ENCODE results near the gene LAMA2.

Gene LAMA2

GRCh38 chr6:129312880-129313279 lies 429.9 kb downstream of the LAMA2 start:
- DNase-seq (ENCODE audit: low read depth) = no peak

GRCh38 chr6:129314575-129314974 lies 431.6 kb downstream of the LAMA2 start:
- no peak for DNase-seq (ENCODE audit: low read depth)

DNA sequence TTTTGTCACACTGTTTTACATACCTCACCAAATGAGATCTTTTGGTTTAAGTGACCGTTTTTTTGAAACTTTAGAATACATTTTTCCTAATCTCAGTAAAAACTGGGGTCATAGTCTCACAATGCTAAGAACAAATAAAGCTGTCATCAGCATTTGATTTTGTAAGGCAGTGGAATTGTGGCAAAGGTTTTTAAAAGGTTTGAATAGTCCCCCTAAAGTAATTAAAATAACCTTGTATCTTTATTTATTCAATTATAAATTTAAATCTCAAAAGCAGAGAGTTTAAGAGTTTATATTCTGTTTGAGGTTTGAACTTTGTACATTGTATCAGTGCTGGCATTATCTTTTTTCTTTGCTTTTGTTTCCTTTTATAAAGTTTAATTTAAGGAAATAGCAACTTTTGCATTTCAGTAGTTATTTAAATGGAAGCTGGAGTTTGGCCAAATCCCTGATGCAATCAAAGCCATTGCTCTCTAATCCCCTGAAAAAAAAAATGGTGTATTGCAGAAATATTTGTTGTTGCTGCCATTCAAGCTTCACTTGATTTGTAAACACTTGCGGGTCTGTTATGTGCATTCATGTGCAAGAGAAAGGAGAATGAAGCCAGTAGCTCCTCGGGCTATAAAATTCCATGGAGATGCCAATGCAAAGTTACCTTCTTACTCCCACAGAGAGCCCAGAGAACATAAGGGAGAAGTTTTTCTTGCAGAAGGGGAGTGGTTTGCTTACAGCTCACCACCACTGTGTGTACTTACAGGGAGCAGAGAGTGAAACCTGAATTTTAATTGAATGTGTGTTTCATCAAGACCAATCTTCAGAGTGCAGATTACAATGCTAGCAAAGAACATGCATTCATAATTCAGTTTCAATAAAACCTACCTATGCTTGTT lies 435.2 kb downstream of the LAMA2 start:
- no peak for DNase-seq (ENCODE audit: low read depth)

- DNase-seq (ENCODE audit: low read depth) = no peak
Observed at GRCh38 chr6:129320892-129321291, 438.0 kb downstream of the LAMA2 start.

DNA sequence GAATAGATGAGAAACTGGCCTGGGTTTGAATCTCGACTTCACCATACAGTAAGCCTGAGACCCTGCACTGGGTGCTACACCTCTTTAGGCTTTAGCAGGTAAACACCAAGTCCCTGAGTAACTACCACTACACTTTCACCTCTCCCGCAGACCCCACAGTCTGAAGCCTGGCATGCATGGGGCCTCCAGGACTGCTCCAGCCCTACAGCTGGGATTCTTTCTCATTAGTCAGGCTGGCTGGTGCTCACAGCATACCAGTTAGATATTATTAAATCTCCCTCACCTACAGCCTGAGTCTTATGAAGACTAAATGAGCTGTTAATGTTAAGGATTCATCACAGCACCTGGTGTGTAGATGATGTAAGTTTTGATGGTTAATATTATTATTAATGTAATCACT lies 438.4 kb downstream of the LAMA2 start:
- DNase-seq (ENCODE audit: low read depth) = no peak

DNA sequence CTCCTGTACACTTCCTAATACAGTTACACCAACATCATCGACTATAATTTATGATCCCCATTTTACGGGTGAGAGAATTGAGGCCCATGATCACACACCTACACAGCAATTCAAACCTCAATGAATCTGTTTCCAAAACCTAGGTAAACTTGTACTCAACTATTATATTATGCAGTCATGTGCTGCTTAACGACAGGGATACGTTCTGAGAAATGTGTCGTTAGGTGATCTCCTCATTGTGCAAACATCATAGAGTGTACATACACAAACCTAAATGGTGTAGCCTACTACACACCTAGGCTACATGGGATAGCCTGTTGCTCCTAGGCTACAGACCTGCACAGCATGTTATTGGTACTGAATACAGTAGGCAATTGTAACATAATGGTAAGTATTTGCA lies 441.4 kb downstream of the LAMA2 start:
- DNase-seq (ENCODE audit: low read depth) = no peak

DNA sequence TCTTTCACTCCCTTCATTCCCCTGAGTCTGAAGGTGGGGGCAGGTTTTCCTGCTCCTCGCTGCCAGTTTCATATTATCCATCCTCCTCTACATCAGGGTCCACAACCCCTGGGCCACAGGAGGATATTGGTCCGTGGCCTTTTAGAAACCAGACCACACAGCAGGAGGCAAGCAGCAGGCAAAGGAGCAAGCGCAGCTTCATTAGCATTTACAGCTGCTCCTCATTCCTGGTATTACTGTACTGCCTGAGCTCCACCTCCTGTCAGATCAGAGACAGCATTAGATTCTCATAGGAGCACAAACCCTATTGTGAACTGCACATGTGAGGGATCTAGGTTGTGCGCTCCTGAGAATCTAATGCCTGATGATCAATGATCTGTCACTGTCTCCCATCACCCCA lies 446.7 kb downstream of the LAMA2 start:
- no peak for DNase-seq (ENCODE audit: low read depth)

DNA sequence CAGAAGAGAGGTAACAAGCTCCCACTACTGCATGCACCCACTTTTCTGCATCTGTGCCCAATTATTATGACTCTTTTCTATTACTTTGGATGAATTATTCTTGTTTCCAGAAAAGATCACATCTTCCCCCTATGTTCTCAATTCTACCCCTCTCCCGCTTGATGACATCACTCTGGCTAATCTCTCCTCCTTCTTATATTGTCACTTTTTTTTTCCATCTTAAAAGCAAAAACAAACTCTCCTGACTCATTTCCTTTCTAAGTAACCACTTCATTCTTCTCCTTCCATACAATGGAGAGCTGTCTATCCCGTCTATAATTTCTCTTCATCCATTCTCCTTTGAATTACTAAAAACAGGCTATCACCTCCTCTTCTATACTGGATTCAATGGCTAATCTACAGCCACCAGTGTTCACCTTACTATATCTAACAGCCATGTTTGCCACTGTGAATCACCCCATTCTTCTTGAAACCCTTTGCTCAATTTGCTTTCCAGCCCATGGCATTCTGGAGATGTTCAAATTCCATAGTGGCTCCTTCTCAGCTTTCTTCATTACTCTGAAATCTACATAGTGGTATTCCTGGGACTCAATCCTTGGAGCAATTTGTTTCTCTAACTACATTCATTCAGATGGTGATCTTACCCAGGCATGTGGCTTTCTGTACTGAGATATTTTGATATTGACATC lies 448.7 kb downstream of the LAMA2 start:
- no peak for DNase-seq (ENCODE audit: low read depth)

GRCh38 chr6:129335792-129336191 lies 452.9 kb downstream of the LAMA2 start:
- no peak for DNase-seq (ENCODE audit: low read depth)

GRCh38 chr6:129338683-129339082 lies 455.7 kb downstream of the LAMA2 start:
- DNase-seq (ENCODE audit: low read depth) = no peak

DNA sequence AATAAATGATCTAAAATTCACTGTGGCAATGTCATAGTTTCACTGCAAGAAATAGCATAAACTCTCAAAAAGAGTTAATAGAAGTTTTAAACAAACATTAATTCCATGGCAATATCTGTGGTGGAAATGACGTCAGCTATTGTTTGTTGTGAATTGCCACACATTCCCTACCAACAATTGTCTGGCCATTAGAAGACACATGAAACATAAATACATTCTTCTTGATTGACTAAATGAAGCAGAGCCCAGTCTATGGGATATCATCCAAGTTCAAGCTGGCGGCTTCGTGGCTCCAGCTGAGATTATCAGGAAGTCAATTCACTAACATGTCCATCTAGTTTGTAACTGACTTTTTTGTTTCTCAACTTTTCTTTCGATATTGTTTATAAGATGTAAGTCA lies 458.0 kb downstream of the LAMA2 start:
- DNase-seq (ENCODE audit: low read depth) = no peak

GRCh38 chr6:129342243-129342642 lies 459.3 kb downstream of the LAMA2 start:
- DNase-seq (ENCODE audit: low read depth) = no peak

DNA sequence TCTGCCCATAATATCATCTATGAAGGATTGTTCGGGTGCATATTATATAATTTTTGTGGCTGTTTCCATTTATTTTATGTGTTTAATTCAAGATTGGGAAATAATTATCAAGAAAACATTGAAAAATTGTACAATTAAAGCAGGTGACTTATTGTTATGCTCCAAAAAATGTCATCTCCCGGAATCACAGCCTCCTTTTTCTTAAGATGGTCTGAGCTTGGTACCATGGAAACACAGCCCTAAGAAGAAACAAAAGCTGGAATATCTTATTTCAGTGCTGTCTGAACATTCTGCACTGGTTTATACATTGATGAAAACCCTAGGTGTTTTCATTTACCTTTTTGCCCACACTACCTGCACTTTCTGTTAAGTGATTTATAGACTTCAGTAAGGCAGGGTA lies 459.9 kb downstream of the LAMA2 start:
- DNase-seq (ENCODE audit: low read depth) = no peak

DNA sequence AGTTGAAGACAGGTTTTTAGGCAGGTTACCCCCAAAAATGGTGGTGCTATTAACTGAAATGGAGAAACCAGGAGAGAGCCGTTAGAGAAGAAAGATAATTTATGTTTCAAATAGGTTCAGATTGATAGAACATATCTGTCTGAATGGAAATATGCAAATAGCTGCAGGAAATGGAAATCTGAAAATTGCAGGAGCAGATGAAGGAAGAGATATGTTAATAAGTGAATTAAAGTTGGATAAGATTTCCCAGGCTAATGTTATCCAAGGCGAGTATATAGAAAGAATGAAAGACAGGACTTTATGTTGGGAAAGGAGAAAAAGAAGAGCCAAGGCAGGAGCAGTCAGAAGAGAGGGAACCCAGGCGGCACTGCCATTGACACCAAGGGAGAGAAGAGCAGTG lies 461.4 kb downstream of the LAMA2 start:
- DNase-seq (ENCODE audit: low read depth) = no peak

DNA sequence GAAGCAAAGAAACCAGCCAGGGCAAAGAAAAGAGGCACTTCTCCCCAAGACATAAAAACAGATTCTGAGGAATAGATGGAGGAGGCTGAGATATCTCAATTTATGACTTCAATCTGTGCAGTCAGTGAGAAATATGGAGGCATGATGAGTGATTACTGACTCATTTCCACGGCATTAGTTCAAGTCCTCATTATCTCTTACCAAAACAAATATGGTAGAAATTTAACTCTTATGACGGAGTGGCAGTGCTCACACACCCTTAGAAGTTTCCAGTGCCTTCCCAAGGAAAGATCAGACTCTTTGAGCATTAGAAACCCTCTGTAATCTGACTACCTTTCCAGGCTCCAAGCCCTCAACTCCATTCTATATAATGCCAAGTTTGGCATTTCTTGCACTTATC lies 463.0 kb downstream of the LAMA2 start:
- DNase-seq (ENCODE audit: low read depth) = no peak

DNA sequence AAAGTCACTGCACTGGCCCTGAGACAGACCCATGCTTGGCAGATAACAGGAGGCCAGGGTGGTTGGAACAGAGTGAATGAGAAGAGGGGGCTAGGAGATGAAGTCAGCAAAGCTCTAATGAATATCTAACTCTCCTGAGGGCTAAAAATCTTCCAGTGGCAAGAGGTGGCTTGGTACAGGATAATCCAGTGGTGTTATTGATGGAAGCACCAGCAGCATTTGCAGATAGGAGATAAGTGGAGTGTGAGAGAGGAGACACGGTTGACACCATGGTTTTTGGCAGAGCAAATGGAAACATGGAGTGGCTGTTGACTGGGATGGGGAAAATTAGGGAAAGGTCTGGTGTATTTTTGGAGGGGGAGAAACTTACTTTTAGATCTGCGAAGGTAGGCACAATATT lies 464.0 kb downstream of the LAMA2 start:
- DNase-seq (ENCODE audit: low read depth) = no peak

- no peak for DNase-seq (ENCODE audit: low read depth)
Observed at GRCh38 chr6:129350278-129350677, 467.3 kb downstream of the LAMA2 start.

- no peak for DNase-seq (ENCODE audit: low read depth)
Observed at GRCh38 chr6:129351807-129352206, 468.9 kb downstream of the LAMA2 start.

DNA sequence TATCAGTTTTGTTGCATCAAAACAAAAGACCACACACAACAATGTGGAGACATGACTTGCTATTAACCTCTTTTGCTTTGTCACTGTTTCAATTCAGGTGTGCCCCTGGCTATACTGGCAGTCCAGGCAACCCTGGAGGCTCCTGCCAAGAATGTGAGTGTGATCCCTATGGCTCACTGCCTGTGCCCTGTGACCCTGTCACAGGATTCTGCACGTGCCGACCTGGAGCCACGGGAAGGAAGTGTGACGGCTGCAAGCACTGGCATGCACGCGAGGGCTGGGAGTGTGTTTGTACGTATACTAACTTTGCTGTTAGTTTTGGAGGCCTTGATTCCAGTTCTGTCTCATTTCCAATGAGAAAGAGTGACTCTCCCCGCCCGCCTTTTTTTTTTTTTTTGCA lies 470.1 kb downstream of the LAMA2 start:
- DNase-seq (ENCODE audit: low read depth) = no peak

DNA sequence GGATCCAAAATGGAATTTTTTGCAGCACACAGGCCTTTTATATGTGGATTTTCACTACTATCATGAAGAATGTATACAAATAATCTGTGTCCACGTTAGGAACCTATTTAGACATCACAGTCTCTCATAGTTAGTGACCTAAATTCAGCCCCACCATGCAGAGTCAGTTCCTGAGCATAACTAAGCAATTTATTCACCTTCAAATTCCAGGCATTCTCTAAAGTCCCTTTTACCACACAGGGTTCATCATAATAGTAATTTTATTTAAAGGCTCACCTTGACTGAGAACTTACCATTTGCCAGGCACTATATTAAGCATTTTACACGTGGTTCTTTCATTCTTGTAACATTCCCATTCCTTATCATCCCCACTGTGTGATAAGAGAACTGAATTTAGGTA lies 473.2 kb downstream of the LAMA2 start:
- no peak for DNase-seq (ENCODE audit: low read depth)

- no peak for DNase-seq (ENCODE audit: low read depth)
Observed at GRCh38 chr6:129359811-129360681, 477.1 kb downstream of the LAMA2 start.

DNA sequence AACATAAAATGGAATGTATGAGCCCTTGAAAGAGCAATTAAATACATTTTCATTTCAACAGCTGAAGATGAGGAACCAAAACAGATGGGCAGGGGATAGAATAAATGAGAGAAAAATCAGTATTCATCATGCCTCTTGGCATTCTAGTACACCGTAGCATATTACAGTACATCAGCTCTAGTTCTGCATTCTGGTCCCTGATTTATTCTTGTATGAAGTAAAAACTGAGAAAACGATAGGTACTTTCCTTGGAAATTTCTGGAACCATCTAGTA lies 477.7 kb downstream of the LAMA2 start:
- DNase-seq (ENCODE audit: low read depth) = no peak

- no peak for DNase-seq (ENCODE audit: low read depth)
Observed at GRCh38 chr6:129364037-129364436, 481.1 kb downstream of the LAMA2 start.

Data from activated T-helper 1 cell treated with Interleukin-2 at 50 U/mL for 16 hours (primary cell).